ENCODE measurements around the gene RAPGEF6. TPM values are rescaled to one million over a fixed set of nuclear protein-coding genes. Genes with fewer than 3 reads are reported as not detected.
A peak's percentile ranks its signal among the peaks of the same experiment; 100 is the strongest.

RAPGEF6 gene
- total RNA-seq, 6 experiments from 2014 or later = 3.7 to 9.1 (median 7.6) TPM

DNA sequence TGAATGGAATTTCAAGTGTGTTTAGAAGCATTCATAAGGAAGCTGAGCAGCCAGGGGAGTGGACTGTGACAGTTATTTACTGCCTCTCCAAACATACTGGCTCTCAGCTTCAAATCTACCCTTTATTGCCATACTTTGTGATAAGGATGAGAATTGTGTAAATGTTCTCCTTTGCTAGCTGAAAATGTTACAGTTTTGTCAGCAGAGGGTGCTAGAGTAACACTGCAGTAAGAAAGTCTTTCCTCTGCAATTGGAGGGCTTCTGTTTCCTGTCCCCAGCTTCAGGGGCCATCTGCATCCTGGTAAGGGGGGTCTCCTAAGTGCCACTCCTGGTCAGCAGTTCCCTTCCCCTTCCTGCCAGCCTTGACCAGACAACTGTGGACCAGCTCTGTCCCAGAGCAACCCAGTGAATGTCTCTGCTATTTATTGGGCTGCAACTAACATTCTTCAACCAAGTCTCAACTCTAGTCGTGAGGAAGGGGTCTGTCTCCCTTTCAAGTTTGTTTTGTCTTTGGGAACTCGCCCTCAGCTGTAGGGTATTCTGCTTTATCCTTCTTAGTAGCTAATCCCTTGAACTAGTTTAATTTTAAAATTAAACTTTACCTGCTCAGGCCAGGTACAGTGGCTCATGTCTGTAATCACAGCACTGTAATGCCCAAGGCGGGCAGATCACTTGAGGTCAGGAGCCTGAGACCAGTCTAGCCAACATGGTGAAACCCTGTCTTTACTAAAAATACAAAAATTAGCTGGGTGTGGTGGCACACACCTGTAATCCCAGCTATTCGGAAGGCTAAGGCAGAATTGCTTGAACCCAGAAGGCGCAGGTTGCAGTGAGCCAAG is 45.3 kb downstream of the RAPGEF6 start:
- no peak for TF ChIP-seq POLR2A (IDR thresholded peaks at IDR 0.05)
- TF ChIP-seq, protein P1, sequence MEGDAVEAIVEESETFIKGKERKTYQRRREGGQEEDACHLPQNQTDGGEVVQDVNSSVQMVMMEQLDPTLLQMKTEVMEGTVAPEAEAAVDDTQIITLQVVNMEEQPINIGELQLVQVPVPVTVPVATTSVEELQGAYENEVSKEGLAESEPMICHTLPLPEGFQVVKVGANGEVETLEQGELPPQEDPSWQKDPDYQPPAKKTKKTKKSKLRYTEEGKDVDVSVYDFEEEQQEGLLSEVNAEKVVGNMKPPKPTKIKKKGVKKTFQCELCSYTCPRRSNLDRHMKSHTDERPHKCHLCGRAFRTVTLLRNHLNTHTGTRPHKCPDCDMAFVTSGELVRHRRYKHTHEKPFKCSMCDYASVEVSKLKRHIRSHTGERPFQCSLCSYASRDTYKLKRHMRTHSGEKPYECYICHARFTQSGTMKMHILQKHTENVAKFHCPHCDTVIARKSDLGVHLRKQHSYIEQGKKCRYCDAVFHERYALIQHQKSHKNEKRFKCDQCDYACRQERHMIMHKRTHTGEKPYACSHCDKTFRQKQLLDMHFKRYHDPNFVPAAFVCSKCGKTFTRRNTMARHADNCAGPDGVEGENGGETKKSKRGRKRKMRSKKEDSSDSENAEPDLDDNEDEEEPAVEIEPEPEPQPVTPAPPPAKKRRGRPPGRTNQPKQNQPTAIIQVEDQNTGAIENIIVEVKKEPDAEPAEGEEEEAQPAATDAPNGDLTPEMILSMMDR (IDR thresholded peaks at IDR 0.05) = peak; percentile 82 to 92 (median 84)
- no peak for DNase-seq
- Histone ChIP-seq H3K4me1 (no peaks in the 10 kb centered on the region), H3K36me3 (no peaks in the 10 kb centered on the region), H3K27ac (no peak overlapping the region), H3K9me3 (no peaks in the 10 kb centered on the region), H3K27me3 (no peaks in the 10 kb centered on the region), H3K4me3 (no peak overlapping the region)
- WGBS (ENCODE audit: insufficient coverage, low coverage, low lambda C conversion rate, missing lambda C conversion rate) = 58% methylated on average over 5 of the region's 5 CpGs
- intact Hi-C loops (cut with DNase I) = loop anchor here (10.0 kb wide), 1 partner anchor 415 kb away; no protein-coding TSS in a partner anchor
- peak; percentile 80 to 90 (median 85) for ATAC-seq

DNA sequence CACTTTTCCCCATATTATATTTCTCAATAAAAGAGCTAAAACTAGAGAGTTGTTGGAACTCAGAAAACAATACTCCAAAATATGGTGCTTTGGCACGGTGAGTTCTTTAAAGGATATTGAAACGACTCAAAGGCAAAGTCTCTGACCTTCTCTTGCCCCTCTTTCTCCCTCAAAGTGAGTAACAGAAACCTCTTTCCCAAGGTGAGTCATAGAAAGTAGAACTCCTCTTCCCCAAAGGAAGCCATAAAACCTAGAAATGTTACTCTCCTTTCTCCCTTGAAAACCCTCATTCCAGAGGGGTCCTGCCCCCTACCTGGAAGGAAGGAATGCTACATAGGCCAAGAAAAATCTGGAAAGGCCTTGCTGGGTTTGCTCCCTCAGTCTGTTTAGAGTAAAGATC is 47.5 kb downstream of the RAPGEF6 start:
- Histone ChIP-seq H3K27ac (no peak overlapping the region), H3K4me1 (no peaks in the 10 kb centered on the region), H3K9me3 (no peaks in the 10 kb centered on the region), H3K4me3 (no peak overlapping the region), H3K36me3 (no peaks in the 10 kb centered on the region), H3K27me3 (no peaks in the 10 kb centered on the region)
- TF ChIP-seq, protein P1 (IDR thresholded peaks at IDR 0.05) = no peak
- no peak for DNase-seq
- intact Hi-C loops (cut with DNase I) = loop anchor here in 1 of 2 donors (10.0 kb wide), 1 partner anchor 417 kb away; no protein-coding TSS in a partner anchor
- ATAC-seq = no peak
- 77% methylated on average over 2 of the region's 2 CpGs for WGBS (ENCODE audit: insufficient coverage, low coverage, low lambda C conversion rate, missing lambda C conversion rate)

DNA sequence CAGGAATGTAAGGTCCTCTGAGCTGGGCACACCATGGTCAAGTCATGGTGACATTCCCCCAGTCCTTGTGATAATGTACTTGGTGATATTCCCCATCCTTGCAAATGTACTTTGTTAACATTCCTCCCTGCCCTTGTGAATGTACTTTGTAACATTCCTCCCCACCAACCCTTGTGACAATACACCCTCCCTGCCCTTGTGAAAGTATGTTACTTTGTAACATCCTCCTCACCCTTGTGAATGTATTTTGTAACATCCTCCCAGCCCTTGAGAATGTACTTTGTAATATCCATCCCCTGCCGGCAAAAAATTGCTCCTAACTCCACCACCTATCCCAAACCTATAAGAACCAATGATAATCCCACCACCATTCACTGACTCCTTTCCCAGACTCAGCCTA is 53.3 kb downstream of the RAPGEF6 start:
- intact Hi-C loops (cut with DNase I) = loop anchor here in 1 of 2 donors (10.0 kb wide), 1 partner anchor 423 kb away; no protein-coding TSS in a partner anchor
- Histone ChIP-seq H3K27ac (no peak overlapping the region), H3K9me3 (no peaks in the 10 kb centered on the region), H3K36me3 (no peaks in the 10 kb centered on the region), H3K4me3 (no peak overlapping the region), H3K4me1 (no peaks in the 10 kb centered on the region), H3K27me3 (no peaks in the 10 kb centered on the region)
- TF ChIP-seq, protein P1 (IDR thresholded peaks at IDR 0.05) = no peak
- no peak for TF ChIP-seq POLR2A (IDR thresholded peaks at IDR 0.05)
- ATAC-seq (no peak), DNase-seq (no peak)
- 33% methylated on average over 1 of the region's 1 CpG for WGBS (ENCODE audit: insufficient coverage, low coverage, low lambda C conversion rate, missing lambda C conversion rate)

DNA sequence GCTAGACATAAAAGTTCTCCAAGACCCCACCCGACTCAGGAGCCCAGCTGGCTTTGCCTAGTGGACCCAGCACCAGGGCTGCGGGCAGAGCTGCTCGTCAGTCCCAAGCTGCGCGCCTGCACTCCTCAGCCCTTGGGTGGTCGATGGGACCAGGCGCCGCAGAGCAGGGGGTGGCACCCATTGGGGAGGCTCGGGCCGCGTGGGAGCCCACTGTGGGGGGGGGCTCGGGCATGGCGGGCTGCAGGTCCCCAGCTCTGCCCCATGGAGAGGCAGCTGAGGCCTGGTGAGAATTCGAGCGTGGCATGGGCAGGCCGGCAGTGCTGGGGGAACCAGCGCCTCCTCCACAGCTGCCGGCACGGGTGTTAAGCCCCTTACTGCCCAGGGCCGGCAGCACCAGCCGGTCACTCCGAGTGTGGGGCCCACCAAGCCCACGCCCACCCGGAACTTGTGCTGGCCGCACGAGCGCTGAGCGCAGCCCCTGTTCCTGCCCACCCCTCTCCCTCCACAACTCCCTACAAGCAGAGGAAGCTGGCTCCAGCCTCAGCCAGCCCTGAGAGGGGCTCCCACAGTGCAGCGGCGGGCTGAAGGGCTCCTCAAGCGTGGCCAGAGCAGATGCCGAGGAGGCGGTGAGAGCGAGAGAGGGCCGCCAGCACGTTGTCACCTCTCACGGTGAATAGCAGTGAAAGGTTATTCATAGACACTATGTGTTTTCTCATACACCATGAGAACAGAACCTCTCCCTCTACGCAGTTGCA is 54.9 kb downstream of the RAPGEF6 start:
- no peak overlapping the region for H3K27ac ChIP-seq
- H3K36me3 ChIP-seq = no peaks in the 10 kb centered on the region
- intact Hi-C loops (cut with DNase I) = loop anchor here in 1 of 2 donors (10.0 kb wide), 1 partner anchor 425 kb away; no protein-coding TSS in a partner anchor
- no peaks in the 10 kb centered on the region for H3K4me1 ChIP-seq
- H3K4me3 ChIP-seq = no peak overlapping the region
- ATAC-seq (peak in 1 of 4 donors; percentile 41), DNase-seq (no peak)
- TF ChIP-seq, protein P1 (IDR thresholded peaks at IDR 0.05) = no peak
- no peak for TF ChIP-seq POLR2A (IDR thresholded peaks at IDR 0.05)
- WGBS (ENCODE audit: insufficient coverage, low coverage, low lambda C conversion rate, missing lambda C conversion rate) = no CpG with 5 or more reads among the region's 38 CpGs
- H3K9me3 ChIP-seq = no peaks in the 10 kb centered on the region
- no peaks in the 10 kb centered on the region for H3K27me3 ChIP-seq

All from right lobe of liver (tissue), 6 donors.